Vagina (tissue), 2 donors: Measurements from ENCODE around the gene GPR153. TPM values are rescaled to one million over a fixed set of nuclear protein-coding genes. Genes with fewer than 3 reads are reported as not detected.

Experiments
- DNase-seq, 2 donors: peaks; one replicate each; pipeline ENCODE4 v3.0.0-alpha.2; 2017; ENCODE audit errors: extremely low spot score in 2 of 2
- H3K27ac ChIP-seq: fragments of 200-600 bp; sonication (generic); one replicate; pipeline ENCODE4 v1.5.1; 2019
- H3K27me3 ChIP-seq: fragments of 200-600 bp; sonication (generic); one replicate; pipeline ENCODE4 v1.5.1; 2019
- H3K36me3 ChIP-seq, 2 donors: fragments of 200-600 bp; sonication (generic); one replicate each; pipeline ENCODE4 v1.5.1; 2017 to 2019
- H3K4me1 ChIP-seq: fragments of 200-600 bp; sonication (generic); one replicate; pipeline ENCODE4 v1.5.1; 2019
- H3K4me3 ChIP-seq, 2 donors: fragments of 200-600 bp; sonication (generic); 1 replicate in 1 of 2; 2 replicates in 1 of 2; pipeline ENCODE4 v1.5.1; 2016 to 2019
- H3K9me3 ChIP-seq: fragments of 200-600 bp; sonication (generic); one replicate; pipeline ENCODE4 v1.5.1; 2019
- POLR2A ChIP-seq, 2 donors: fragments of 450-650 bp; IDR thresholded peaks; one replicate each; pipeline ENCODE4 v1.6.1; 2017; ENCODE audit warnings: antibody characterized with exemption in 2 of 2, mild to moderate bottlenecking in 2 of 2, moderate library complexity in 2 of 2
- POLR2AphosphoS5 ChIP-seq, 2 donors: sonication (generic); formaldehyde crosslinking; IDR thresholded peaks; one replicate each; pipeline ENCODE4 v1.9.0; 2017; ENCODE audit warnings: antibody characterized with exemption in 2 of 2, mild to moderate bottlenecking in 2 of 2, low read depth in 1 of 2; ENCODE audit not compliant: insufficient read depth in 1 of 2
- intact Hi-C: fragments of 100-400 bp; cut with DNase I; formaldehyde crosslinking; loops from one replicate; pipeline ENCODE4 v1.15.1; 2023
- total RNA-seq: library from RNA; depleted of rRNA; stranded (reverse); fragments of >200 nt; gene quantifications from one replicate; pipeline ENCODE4 v1.2.3, GENCODE V29; 2016
- TF ChIP-seq, protein P1 (sequence below), 3 experiments: fragments of 450-650 bp in 2 of 3; fragments of 200-600 bp in 1 of 3; sonication (generic) in 1 of 3; IDR thresholded peaks; one replicate each; pipeline ENCODE4 v1.5.1; 2017 to 2019; ENCODE audit warnings: antibody characterized with exemption in 3 of 3, mild to moderate bottlenecking in 2 of 3, moderate library complexity in 2 of 3

GPR153 gene
- total RNA-seq, 1 donor from 2014 or later, result 11.5 TPM

DNA sequence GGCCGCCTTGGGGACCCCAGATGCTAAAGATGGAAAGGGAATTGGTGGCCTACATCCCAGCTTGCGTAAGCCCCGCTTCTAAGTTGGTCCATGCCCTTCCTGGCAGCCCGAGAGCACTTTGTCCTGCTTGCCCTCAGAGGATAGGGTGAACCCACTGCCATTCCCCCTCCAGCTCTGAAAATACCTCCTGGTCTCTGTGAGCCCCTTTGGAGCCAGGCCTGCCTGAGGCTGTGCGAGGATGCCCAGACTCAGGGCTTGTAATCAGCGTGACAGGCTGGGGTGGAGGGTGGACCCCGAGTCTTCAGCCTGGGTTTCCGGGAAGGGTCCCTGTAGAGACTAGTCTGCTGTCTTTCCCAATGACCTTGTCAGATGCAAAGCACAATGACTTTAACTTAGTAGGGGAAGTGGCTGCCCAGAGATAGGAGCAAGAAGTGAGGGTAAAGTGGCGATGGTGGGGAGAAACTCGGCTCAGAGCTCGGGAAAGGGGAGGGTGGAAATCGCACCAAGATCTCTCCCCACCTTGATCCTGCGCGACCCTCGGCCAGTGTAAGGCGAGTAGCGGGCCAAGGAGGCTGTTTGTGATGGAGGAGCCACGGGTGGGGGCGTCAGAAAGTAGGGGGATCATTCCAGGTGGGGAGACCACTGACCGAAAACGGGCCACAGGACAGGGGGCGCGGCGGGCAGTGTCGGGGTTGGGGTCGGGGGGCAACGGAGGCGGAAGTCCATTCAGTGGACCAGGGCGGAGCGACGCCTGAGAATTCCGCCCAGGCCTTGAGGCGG, 19.6 kb downstream of the GPR153 start:
- no peaks in the 10 kb centered on the region for H3K9me3 ChIP-seq
- no peaks in the 10 kb centered on the region for H3K36me3 ChIP-seq
- TF ChIP-seq POLR2A (IDR thresholded peaks at IDR 0.05), result no peak
- TF ChIP-seq, protein P1, sequence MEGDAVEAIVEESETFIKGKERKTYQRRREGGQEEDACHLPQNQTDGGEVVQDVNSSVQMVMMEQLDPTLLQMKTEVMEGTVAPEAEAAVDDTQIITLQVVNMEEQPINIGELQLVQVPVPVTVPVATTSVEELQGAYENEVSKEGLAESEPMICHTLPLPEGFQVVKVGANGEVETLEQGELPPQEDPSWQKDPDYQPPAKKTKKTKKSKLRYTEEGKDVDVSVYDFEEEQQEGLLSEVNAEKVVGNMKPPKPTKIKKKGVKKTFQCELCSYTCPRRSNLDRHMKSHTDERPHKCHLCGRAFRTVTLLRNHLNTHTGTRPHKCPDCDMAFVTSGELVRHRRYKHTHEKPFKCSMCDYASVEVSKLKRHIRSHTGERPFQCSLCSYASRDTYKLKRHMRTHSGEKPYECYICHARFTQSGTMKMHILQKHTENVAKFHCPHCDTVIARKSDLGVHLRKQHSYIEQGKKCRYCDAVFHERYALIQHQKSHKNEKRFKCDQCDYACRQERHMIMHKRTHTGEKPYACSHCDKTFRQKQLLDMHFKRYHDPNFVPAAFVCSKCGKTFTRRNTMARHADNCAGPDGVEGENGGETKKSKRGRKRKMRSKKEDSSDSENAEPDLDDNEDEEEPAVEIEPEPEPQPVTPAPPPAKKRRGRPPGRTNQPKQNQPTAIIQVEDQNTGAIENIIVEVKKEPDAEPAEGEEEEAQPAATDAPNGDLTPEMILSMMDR (IDR thresholded peaks at IDR 0.05), result no peak
- TF ChIP-seq POLR2AphosphoS5 (IDR thresholded peaks at IDR 0.05; ENCODE audit: insufficient read depth in 1 of 2, low read depth in 1 of 2), result no peak
- no peak for DNase-seq
- H3K27ac ChIP-seq, result no peak overlapping the region
- H3K4me1 ChIP-seq, result peaks cover 28% of the 10 kb centered on the region
- peaks cover 27% of the 10 kb centered on the region for H3K27me3 ChIP-seq
- H3K4me3 ChIP-seq, result peak overlapping the region in 1 of 2 donors; percentile 1
- intact Hi-C loops, result loop anchor here (5.0 to 10.0 kb wide), 2 partner anchors 189 to 194 kb away; no protein-coding TSS in a partner anchor

- Histone ChIP-seq H3K27ac (no peak overlapping the region), H3K9me3 (no peaks in the 10 kb centered on the region), H3K4me1 (peaks cover 18% of the 10 kb centered on the region), H3K27me3 (peaks cover 27% of the 10 kb centered on the region), H3K36me3 (no peaks in the 10 kb centered on the region), H3K4me3 (no peak overlapping the region)
- no peak for DNase-seq
- intact Hi-C loops, result loop anchor here (5.0 to 10.0 kb wide), 2 partner anchors 188 to 195 kb away; no protein-coding TSS in a partner anchor
- no peak for TF ChIP-seq POLR2A (IDR thresholded peaks at IDR 0.05)
- no peak for TF ChIP-seq POLR2AphosphoS5 (IDR thresholded peaks at IDR 0.05; ENCODE audit: insufficient read depth in 1 of 2, low read depth in 1 of 2)
- TF ChIP-seq, protein P1 (IDR thresholded peaks at IDR 0.05), result no peak
Observed at GRCh38 chr1:6239950-6240768, 20.7 kb downstream of the GPR153 start.

DNA sequence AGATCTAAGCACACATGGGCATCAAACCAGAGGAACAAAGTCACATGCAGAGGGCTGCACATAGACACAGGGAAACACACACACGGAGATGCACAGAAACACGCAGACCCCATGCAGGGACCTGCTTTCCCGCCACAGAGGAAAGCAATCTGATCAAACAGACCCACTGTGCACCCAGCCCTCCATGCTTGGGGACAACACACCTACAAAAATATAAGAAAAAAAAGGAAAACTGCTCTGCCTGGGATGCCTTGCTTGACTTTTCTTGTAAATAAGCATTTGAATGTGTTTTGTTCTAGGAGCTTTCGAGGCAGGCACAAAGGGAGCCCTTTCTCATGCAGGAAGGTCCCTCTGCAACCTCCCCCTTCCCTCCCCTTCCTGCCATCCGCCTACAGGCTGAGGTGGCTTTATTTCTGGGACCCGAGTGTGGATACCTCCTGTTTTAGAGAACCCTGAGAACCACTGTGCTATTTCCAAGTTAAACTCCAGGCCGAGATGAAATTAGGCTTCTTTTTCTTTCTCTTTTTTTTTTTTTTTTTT, 21.6 kb downstream of the GPR153 start:
- no peak overlapping the region for H3K4me3 ChIP-seq
- peaks cover 23% of the 10 kb centered on the region for H3K27me3 ChIP-seq
- intact Hi-C loops, result no loop called here
- TF ChIP-seq, protein P1 (IDR thresholded peaks at IDR 0.05), result no peak
- TF ChIP-seq POLR2AphosphoS5 (IDR thresholded peaks at IDR 0.05; ENCODE audit: insufficient read depth in 1 of 2, low read depth in 1 of 2) (no peak), POLR2A (IDR thresholded peaks at IDR 0.05) (no peak)
- no peaks in the 10 kb centered on the region for H3K9me3 ChIP-seq
- no peaks in the 10 kb centered on the region for H3K36me3 ChIP-seq
- no peak for DNase-seq
- no peak overlapping the region for H3K27ac ChIP-seq
- peaks cover 23% of the 10 kb centered on the region for H3K4me1 ChIP-seq

DNA sequence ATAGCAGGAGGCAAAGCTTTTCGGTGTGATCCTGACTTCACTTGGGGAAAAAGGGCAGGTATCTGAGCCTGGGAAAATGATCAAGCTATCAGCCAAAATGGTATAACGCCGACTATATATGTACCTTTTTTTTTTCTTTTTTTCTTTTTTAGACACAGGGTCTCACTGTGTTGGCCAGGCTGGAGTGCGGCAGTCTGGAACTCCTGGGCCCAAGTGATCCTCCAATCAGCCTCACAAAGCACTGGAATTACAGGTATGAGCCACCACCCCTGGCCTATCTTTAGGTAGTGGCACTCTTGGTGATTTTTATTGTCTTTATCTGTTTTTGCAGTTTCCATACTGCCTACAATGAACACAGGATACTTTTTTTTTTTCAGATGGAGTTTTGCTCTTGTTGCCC, 23.8 kb downstream of the GPR153 start:
- Histone ChIP-seq H3K27me3 (peaks cover 5% of the 10 kb centered on the region), H3K27ac (no peak overlapping the region), H3K36me3 (peaks cover 0 to 19% of the 10 kb centered on the region in 2 donors), H3K9me3 (no peaks in the 10 kb centered on the region), H3K4me1 (peaks cover 22% of the 10 kb centered on the region), H3K4me3 (no peak overlapping the region)
- intact Hi-C loops, result no loop called here
- TF ChIP-seq, protein P1 (IDR thresholded peaks at IDR 0.05), result no peak
- TF ChIP-seq POLR2AphosphoS5 (IDR thresholded peaks at IDR 0.05; ENCODE audit: insufficient read depth in 1 of 2, low read depth in 1 of 2) (no peak), POLR2A (IDR thresholded peaks at IDR 0.05) (no peak)
- no peak for DNase-seq
